LoVo (cell line): Measurements from ENCODE around the gene MMP14.

Experiments used
- DNase-seq: peaks from one replicate; pipeline ENCODE4 v3.0.0-alpha.2; 2016; ENCODE audit warnings: low spot score

MMP14 gene

DNA sequence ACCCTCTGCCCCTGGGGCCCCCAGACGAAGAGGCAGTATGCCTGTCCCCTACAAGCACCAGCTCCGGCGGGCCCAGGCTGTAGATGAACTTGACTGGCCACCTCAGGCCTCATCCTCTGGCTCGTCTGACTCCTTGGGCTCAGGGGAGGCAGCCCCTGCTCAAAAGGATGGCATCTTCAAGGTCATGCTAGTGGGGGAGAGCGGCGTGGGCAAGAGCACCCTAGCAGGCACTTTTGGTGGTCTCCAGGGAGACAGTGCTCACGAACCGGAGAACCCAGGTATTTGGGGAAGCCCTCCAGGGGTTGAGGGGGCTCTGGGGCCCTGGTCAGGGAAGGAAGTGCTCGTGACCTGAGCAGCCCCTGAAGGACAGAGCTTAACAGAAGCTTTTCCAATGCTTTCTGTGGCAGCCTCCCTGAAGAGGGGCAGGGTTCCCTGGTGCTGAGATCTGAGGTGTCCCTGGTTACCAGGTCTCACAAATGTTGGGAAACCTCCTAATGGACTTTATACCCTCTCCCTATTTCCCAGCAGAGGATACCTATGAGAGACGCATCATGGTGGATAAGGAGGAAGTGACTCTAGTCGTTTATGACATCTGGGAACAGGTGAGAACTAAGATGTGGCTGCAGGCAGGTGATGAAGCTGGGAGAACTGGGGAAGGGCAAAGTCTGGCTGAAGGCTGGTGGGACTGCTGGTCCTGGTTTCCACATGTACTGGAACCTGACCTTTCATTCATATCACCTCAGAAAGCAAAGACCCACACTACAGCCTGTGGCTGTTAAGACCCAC, 48.5 kb downstream of the MMP14 start:
- no peak for DNase-seq

DNA sequence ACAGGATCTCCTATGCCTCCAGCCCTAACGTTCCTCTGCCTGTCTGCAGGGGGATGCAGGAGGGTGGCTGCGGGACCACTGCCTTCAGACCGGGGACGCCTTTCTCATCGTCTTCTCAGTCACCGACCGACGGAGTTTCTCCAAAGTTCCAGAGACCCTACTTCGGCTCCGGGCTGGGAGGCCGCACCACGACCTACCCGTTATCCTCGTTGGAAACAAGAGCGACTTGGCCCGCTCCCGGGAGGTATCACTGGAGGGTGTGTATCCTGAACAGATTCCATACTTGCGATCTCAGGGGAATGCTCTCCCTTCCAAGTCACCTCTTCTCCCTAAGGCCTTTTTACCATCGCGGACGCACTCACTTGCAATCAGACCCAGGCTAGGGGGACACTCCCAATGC, 49.6 kb downstream of the MMP14 start:
- DNase-seq, result no peak

DNA sequence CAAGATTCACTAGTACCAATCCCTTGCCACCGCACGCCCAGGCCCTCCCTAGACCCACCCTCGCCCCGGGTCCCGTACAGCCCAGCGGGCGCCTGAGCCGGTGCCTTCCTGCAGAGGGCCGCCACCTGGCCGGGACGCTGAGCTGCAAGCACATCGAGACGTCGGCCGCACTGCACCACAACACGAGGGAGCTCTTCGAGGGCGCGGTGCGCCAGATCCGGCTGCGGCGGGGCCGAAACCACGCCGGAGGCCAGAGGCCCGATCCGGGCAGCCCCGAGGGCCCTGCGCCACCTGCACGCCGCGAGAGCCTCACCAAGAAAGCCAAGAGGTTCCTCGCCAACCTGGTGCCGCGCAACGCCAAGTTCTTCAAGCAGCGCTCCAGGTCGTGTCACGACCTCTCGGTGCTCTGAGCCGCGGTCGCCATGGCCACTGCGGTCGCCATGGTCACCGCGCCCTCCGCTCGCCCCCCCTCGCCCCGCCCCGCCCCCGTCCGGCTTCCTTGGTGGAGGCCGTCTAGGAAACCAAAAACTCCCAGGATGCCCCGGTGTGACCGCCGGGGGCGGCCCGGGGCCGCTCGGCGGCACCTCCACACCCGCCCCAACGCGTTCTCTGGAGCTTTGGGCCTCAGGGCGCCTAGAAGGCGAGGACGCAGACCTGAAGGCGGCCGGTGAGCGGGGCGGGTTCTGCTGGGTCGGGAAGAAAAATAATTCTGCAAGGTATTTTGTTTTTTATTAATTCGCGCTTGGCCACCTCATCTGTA, 50.3 kb downstream of the MMP14 start:
- DNase-seq, result peak; percentile 81

GRCh38 chr14:22887260-22887989, 51.0 kb downstream of the MMP14 start:
- peak; percentile 94 for DNase-seq

GRCh38 chr14:22887990-22888378, 51.6 kb downstream of the MMP14 start:
- DNase-seq, result no peak

- DNase-seq, result no peak
These were observed 52.3 kb downstream of the MMP14 start for GRCh38 chr14:22888662-22889061.

- DNase-seq, result no peak
These were observed 54.0 kb downstream of the MMP14 start for GRCh38 chr14:22890416-22890815.

- DNase-seq, result no peak
These were observed 56.1 kb downstream of the MMP14 start for GRCh38 chr14:22892488-22892887.

- DNase-seq, result no peak
These were observed 57.3 kb downstream of the MMP14 start for GRCh38 chr14:22893706-22894105.

DNA sequence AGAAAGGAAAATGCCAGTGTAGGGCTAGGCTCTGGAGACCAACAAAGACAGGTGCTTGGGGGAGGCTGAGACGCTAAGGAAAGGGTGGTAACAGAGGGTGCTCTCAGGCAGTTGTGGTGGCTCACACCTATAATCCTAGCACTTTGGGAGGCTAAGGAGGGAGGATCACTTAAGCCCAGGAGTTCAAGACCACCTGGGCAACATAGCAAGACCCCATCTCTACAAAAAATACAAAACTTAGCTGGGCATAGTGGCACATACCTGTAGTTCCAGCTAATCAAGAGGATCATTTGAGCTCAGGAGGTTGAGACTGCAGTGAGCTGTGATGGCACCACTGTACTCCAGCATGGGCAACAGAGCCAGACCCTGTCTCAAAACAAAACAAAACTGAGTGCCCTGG, 59.0 kb downstream of the MMP14 start:
- DNase-seq, result no peak

DNA sequence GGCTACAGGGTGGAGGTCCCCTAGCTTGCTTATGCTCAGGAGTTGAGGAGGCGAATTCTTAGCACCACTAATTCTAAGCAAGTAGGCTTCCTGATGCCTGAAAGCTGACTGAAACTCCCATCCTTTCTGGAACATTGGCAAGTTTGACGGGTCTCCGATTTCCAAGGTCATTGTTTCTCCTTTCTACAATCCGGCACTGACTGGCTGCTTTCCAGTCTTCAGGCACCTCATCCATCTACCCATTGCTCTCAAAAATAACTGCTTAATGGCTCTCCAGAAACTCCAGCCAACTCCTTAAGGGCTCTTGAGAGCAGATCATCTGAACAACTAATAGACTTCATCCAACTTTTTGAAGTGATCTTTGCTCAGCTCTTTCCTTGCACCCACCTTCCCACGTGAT, 60.0 kb downstream of the MMP14 start:
- no peak for DNase-seq

DNA sequence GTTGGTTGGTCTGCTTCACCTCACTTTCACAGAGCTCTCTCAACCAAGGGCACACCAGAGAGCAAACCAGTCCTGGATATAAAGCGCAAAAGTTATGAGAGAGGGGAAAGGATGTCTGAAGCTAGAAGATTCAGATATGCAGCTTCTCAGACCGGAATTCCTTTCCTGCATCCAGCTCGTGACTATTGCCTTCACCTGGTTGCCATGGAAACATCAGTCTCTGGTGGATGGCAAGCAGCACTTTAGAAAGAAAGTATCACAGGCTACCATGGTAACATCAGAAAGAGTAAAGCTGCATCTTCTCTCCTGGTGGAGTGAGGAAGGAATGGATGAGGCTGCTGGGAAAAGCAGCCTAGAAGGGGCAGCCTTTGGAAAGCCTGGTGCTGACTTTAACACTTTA, 60.4 kb downstream of the MMP14 start:
- no peak for DNase-seq

GRCh38 chr14:22897357-22897756, 61.0 kb downstream of the MMP14 start:
- DNase-seq, result no peak
